MCF 10A (cell line): ENCODE data around the gene ZNF101. TPM values are rescaled to one million over a fixed set of nuclear protein-coding genes. Genes with fewer than 3 reads are reported as not detected.
A peak's percentile ranks its signal among the peaks of the same experiment; 100 is the strongest.

ENCODE experiments used
- BruUV-seq: library from RNA; stranded (reverse); fragments of 400-500 nt; replicated peaks from 2 replicates; lab custom pipeline; 2021; lab: Mats Ljungman, UMichigan
- CTCF ChIA-PET: fragments of 300-600 bp; sonication (Branson Sonifier 250); formaldehyde crosslinking; extraction: SDS; loops from one replicate; lab custom pipeline; 2021; ENCODE audit warnings: antibody characterized with exemption, inconsistent platforms; lab: Yijun Ruan, JAX
- POLR2A ChIA-PET: fragments of 300-600, 350-650 bp; sonication (Branson Sonifier 250); formaldehyde crosslinking; extraction: SDS; loops from one replicate; lab custom pipeline; 2020; ENCODE audit warnings: antibody characterized with exemption, inconsistent platforms; lab: Yijun Ruan, JAX
- DNase-seq: peaks from one replicate; pipeline ENCODE4 v3.0.0-alpha.2; 2018; ENCODE audit not compliant: unreplicated experiment
- H3K27ac Mint-ChIP-seq: one replicate; pipeline ENCODE4 v1.8.0; 2022; ENCODE audit warnings: mild to moderate bottlenecking, low read depth, mixed read lengths; ENCODE audit not compliant: unreplicated experiment
- H3K27me3 Mint-ChIP-seq: one replicate; pipeline ENCODE4 v1.8.0; 2022; ENCODE audit warnings: mixed read lengths; ENCODE audit not compliant: insufficient read depth, unreplicated experiment
- H3K36me3 Mint-ChIP-seq: one replicate; pipeline ENCODE4 v1.8.0; 2022; ENCODE audit warnings: mild to moderate bottlenecking, moderate library complexity, mixed read lengths; ENCODE audit not compliant: insufficient read depth, unreplicated experiment
- H3K4me1 Mint-ChIP-seq: one replicate; pipeline ENCODE4 v1.8.0; 2022; ENCODE audit warnings: mixed read lengths; ENCODE audit not compliant: insufficient read depth, unreplicated experiment
- H3K4me3 Mint-ChIP-seq: one replicate; pipeline ENCODE4 v1.8.0; 2022; ENCODE audit warnings: mild to moderate bottlenecking, moderate library complexity, mixed read lengths; ENCODE audit not compliant: unreplicated experiment
- H3K9me3 Mint-ChIP-seq: one replicate; pipeline ENCODE4 v1.8.0; 2022; ENCODE audit warnings: mixed read lengths; ENCODE audit not compliant: unreplicated experiment
- CTCF ChIP-seq: fragments of 200-600 bp; IDR thresholded peaks from one replicate; pipeline ENCODE4 v1.8.0; 2022; ENCODE audit warnings: antibody characterized with exemption, mild to moderate bottlenecking; ENCODE audit not compliant: unreplicated experiment
- intact Hi-C: fragments of 100-400 bp; cut with micrococcal nuclease; formaldehyde crosslinking; loops from 2 replicates; pipeline ENCODE4 v1.14.1; 2022
- total RNA-seq: library from RNA; stranded (reverse); gene quantifications from 2 replicates; pipeline ENCODE4 v1.2.3, GENCODE V29; 2022

The ZNF101 gene
- total RNA-seq, 1 experiment from 2014 or later, result 8.6 TPM

DNA sequence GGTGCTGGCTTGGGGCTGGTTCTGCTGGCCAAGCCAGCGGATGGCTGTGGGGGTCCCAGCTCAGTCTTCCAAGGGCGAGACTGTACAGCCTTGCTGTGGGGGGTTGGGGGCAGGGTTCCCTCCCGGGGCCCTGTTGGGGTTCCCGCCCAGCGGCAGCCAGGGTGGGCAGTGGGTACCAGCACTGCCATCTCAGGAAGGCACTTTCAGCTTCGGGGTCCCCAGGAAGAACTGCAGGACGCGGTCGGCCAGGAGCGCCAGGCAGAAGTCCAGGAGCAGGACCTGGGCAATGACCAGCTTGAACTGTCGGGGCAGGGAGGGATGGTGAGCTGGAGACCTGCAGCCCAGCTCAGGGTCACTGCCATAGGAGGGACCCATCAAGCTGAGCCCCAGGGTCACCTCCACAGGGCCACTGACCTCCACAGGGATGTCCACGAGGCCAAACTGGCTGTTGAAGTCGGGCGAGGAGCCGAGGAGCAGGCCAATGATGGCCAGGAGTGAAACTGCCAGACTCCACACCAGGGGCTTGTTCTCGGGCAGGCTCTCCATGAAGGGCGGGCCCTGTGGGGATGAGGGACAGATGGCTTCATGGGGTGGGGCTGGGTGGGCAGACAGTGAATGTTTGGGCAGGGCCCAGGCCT, 23.3 kb upstream of the ZNF101 start:
- BruUV-seq, result TSS peak; percentile 16
- Mint-ChIP-seq H3K4me1 (peaks cover 12% of the 10 kb centered on the region), H3K4me3 (no peak overlapping the region), H3K27ac (no peak overlapping the region), H3K36me3 (peaks cover 20% of the 10 kb centered on the region), H3K9me3 (no peaks in the 10 kb centered on the region), H3K27me3 (no peaks in the 10 kb centered on the region)
- ChIA-PET POLR2A (interaction anchor here (1.1 to 1.2 kb wide), 2 partner anchors 113 to 115 kb away, joined by 3 read pairs; no protein-coding TSS in a partner anchor), CTCF (interaction anchor here (0.6 to 2.6 kb wide), 5 partner anchors 16 to 114 kb away, joined by 3 to 107 read pairs (median 3); partner anchors contain the start of gene YJEFN3)
- no peak for DNase-seq
- intact Hi-C loops, result no loop called here
- no peak for TF ChIP-seq CTCF

- intact Hi-C loops, result no loop called here
- no TSS peak for BruUV-seq
- CTCF ChIA-PET, result interaction anchor here (8.4 kb wide), 1 partner anchor 116 kb away, joined by 55 read pairs; the partner anchor contains the start of gene YJEFN3
- no peaks in the 10 kb centered on the region for H3K27me3 Mint-ChIP-seq
- peaks cover 34% of the 10 kb centered on the region for H3K36me3 Mint-ChIP-seq
- DNase-seq, result no peak
- H3K4me1 Mint-ChIP-seq, result peaks cover 8% of the 10 kb centered on the region
- POLR2A ChIA-PET, result interaction anchor here (0.9 kb wide), 1 partner anchor 115 kb away, joined by 4 read pairs; no protein-coding TSS in a partner anchor
- no peak overlapping the region for H3K27ac Mint-ChIP-seq
- no peak for TF ChIP-seq CTCF
- no peaks in the 10 kb centered on the region for H3K9me3 Mint-ChIP-seq
- H3K4me3 Mint-ChIP-seq, result no peak overlapping the region
Measured at GRCh38 chr19:19647037-19647835, 21.4 kb upstream of the ZNF101 start.

DNA sequence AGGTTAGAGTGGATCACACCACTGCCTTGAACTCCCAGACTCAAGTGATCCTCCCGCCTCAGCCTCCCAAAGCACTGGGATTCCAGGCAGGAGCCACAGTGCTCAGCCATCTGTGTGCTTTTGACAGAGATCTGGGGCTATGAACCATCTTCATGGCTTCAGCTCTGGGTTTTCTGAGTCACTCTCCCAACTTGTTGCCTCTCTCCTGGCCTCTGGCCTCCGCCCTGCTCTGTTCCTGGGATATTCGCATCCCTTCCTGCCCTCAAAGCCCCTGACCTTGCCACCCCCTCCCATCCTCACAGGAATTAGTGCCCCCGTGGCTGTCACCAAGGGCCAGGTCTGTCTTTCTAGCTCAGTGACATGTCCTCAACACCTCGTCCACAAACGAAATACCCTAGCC, 19.5 kb upstream of the ZNF101 start:
- POLR2A ChIA-PET, result interaction anchor here (1.1 kb wide), 1 partner anchor 14 kb away, joined by 3 read pairs; the partner anchor contains the start of gene ATP13A1
- Mint-ChIP-seq H3K27me3 (no peaks in the 10 kb centered on the region), H3K4me1 (no peaks in the 10 kb centered on the region), H3K36me3 (peaks cover 50% of the 10 kb centered on the region), H3K4me3 (no peak overlapping the region), H3K27ac (peak overlapping the region; percentile 74), H3K9me3 (no peaks in the 10 kb centered on the region)
- DNase-seq, result no peak
- intact Hi-C loops, result no loop called here
- no TSS peak for BruUV-seq
- CTCF ChIA-PET, result interaction anchor here (1.4 to 8.4 kb wide), 3 partner anchors 93 to 118 kb away, joined by 3 to 55 read pairs (median 5); partner anchors contain the start of gene YJEFN3
- no peak for TF ChIP-seq CTCF

- CTCF ChIA-PET, result interaction anchor here (1.4 to 8.4 kb wide), 3 partner anchors 94 to 118 kb away, joined by 3 to 55 read pairs (median 5); partner anchors contain the start of gene YJEFN3
- BruUV-seq, result no TSS peak
- Mint-ChIP-seq H3K36me3 (peaks cover 50% of the 10 kb centered on the region), H3K4me3 (no peak overlapping the region), H3K4me1 (no peaks in the 10 kb centered on the region), H3K27ac (peak overlapping the region; percentile 74), H3K27me3 (no peaks in the 10 kb centered on the region), H3K9me3 (no peaks in the 10 kb centered on the region)
- no peak for DNase-seq
- POLR2A ChIA-PET, result interaction anchor here (0.7 to 1.1 kb wide), 2 partner anchors 14 to 247 kb away, joined by 3 read pairs; partner anchors contain the start of gene ATP13A1
- intact Hi-C loops, result no loop called here
- TF ChIP-seq CTCF, result no peak
Measured at GRCh38 chr19:19649580-19649995, 19.1 kb upstream of the ZNF101 start.
